ENCODE measurements around the gene SLC25A51. TPM values are rescaled to one million over a fixed set of nuclear protein-coding genes. Genes with fewer than 3 reads are reported as not detected.

Gene SLC25A51
- total and polyA plus RNA-seq, 4 donors, result 6.2 to 30.1 (median 17.3) TPM

DNA sequence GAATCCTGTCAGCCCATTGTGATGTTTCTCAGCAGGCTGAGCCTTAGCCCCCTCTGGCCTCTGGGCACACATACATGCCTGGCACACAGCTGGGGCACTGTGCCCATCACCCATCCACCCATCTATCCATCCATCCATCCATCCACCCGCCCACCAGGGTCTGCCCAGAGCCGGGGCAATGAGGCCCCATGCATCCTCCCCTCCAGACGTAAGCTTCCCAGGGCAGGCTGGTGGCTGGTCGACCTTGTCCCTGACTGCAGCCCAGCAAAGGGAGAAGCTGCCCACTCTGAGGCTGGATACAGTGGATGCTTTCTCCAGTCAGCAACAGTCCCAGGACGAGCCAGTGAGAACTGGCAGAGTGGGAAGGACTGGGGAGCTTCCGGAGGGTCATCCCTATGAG is 21.1 kb upstream of the SLC25A51 start:
- no peak overlapping the region for H3K27ac ChIP-seq (ENCODE audit: low read depth in 1 of 2, low read length in 1 of 2)
- 86 to 91% methylated on average over 6 of the region's 6 CpGs for WGBS, 2 donors
- H3K27me3 ChIP-seq (ENCODE audit: control insufficient read depth in 3 of 3, insufficient read depth in 3 of 3, low read length in 2 of 3), result no peaks in the 10 kb centered on the region
- no peak overlapping the region for H3K9ac ChIP-seq (ENCODE audit: insufficient read depth in 1 of 2, low read length in 2 of 2)
- TF ChIP-seq, protein P1, sequence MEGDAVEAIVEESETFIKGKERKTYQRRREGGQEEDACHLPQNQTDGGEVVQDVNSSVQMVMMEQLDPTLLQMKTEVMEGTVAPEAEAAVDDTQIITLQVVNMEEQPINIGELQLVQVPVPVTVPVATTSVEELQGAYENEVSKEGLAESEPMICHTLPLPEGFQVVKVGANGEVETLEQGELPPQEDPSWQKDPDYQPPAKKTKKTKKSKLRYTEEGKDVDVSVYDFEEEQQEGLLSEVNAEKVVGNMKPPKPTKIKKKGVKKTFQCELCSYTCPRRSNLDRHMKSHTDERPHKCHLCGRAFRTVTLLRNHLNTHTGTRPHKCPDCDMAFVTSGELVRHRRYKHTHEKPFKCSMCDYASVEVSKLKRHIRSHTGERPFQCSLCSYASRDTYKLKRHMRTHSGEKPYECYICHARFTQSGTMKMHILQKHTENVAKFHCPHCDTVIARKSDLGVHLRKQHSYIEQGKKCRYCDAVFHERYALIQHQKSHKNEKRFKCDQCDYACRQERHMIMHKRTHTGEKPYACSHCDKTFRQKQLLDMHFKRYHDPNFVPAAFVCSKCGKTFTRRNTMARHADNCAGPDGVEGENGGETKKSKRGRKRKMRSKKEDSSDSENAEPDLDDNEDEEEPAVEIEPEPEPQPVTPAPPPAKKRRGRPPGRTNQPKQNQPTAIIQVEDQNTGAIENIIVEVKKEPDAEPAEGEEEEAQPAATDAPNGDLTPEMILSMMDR (IDR thresholded peaks at IDR 0.05; ENCODE audit: control extremely low read depth, extremely low read depth), result no peak
- no peak overlapping the region for H3K4me3 ChIP-seq
- H3K4me1 ChIP-seq (ENCODE audit: control insufficient read depth in 5 of 5, insufficient read depth in 5 of 5, low read length in 5 of 5), result peaks cover 0 to 36% (median 18%) of the 10 kb centered on the region in 5 donors
- ATAC-seq (ENCODE audit: insufficient read depth, low FRiP score) (no peak), DNase-seq (no peak)
- no peaks in the 10 kb centered on the region for H3K9me3 ChIP-seq (ENCODE audit: control insufficient read depth in 4 of 4, insufficient read depth in 3 of 4, low read length in 3 of 4)
- no peaks in the 10 kb centered on the region for H3K36me3 ChIP-seq (ENCODE audit: control insufficient read depth in 4 of 4, insufficient read depth in 4 of 4, low read length in 4 of 4)

DNA sequence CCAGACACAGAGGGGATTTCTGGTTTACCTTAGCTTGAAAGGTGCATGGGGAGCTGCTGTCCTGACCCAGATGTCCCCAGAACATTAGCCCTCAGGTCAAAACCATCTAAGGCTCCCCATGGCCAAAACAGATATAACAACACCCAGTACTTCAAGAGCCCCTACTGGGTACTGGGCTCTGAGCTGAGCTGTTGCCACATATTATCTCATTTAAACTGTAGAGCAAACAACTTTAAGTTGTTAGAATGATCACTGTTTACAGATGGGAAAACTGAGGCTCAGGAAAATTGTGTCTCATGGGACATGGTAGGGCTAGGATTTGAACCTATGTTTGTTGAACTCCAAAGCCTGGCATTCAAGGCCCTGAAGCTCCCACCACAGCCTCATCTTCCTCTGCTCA is 20.6 kb upstream of the SLC25A51 start:
- ATAC-seq (ENCODE audit: insufficient read depth, low FRiP score), result no peak

DNA sequence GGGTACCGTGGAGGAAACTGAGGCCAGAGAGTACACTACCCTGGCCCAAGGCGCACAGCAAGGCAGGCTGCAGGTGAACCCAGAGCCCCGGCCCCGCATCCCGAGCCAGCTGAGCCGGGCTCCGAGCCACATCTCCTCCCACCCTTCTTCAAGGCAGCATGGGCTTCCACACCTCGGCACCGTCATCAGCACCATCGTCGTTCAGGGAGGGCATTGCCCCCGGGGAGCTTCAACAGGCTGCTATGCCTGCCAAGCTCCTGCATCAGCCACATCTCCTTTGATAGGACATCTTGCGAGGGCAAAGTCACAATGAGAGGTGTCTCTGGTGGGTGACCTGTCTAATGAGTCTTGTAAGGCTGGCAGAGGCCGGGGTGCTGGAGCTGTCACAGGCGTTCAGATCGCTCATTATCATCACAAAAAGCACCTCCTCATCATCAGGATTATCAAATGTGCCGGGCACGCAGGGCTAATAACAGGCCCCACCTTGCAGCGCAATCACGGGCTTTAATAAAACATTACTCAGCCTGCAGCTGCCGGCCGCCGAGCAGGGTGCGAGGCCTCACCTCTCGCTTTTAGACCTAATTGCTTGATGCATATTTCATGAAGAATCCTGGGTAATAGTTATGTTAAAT is 20.0 kb upstream of the SLC25A51 start:
- H3K4me1 ChIP-seq (ENCODE audit: control insufficient read depth in 5 of 5, insufficient read depth in 5 of 5, low read length in 5 of 5), result peaks cover 0 to 46% (median 18%) of the 10 kb centered on the region in 5 donors
- DNase-seq (no peak), ATAC-seq (ENCODE audit: insufficient read depth, low FRiP score) (no peak)
- H3K4me3 ChIP-seq, result no peak overlapping the region
- no peaks in the 10 kb centered on the region for H3K9me3 ChIP-seq (ENCODE audit: control insufficient read depth in 4 of 4, insufficient read depth in 3 of 4, low read length in 3 of 4)
- TF ChIP-seq, protein P1 (IDR thresholded peaks at IDR 0.05; ENCODE audit: control extremely low read depth, extremely low read depth), result no peak
- no peak overlapping the region for H3K27ac ChIP-seq (ENCODE audit: low read depth in 1 of 2, low read length in 1 of 2)
- 96% methylated on average over 25 of the region's 25 CpGs for WGBS, 2 donors
- peaks cover 0 to 2% (median 0%) of the 10 kb centered on the region in 4 donors for H3K36me3 ChIP-seq (ENCODE audit: control insufficient read depth in 4 of 4, insufficient read depth in 4 of 4, low read length in 4 of 4)
- no peak overlapping the region for H3K9ac ChIP-seq (ENCODE audit: insufficient read depth in 1 of 2, low read length in 2 of 2)
- no peaks in the 10 kb centered on the region for H3K27me3 ChIP-seq (ENCODE audit: control insufficient read depth in 3 of 3, insufficient read depth in 3 of 3, low read length in 2 of 3)

More for the DNA sequence above, 20.6 kb upstream of the SLC25A51 start:
- Histone ChIP-seq H3K9ac (ENCODE audit: insufficient read depth in 1 of 2, low read length in 2 of 2) (no peak overlapping the region), H3K36me3 (ENCODE audit: control insufficient read depth in 4 of 4, insufficient read depth in 4 of 4, low read length in 4 of 4) (peaks cover 0 to 1% (median 0%) of the 10 kb centered on the region in 4 donors), H3K27me3 (ENCODE audit: control insufficient read depth in 3 of 3, insufficient read depth in 3 of 3, low read length in 2 of 3) (no peaks in the 10 kb centered on the region), H3K9me3 (ENCODE audit: control insufficient read depth in 4 of 4, insufficient read depth in 3 of 4, low read length in 3 of 4) (no peaks in the 10 kb centered on the region), H3K27ac (ENCODE audit: low read depth in 1 of 2, low read length in 1 of 2) (no peak overlapping the region), H3K4me1 (ENCODE audit: control insufficient read depth in 5 of 5, insufficient read depth in 5 of 5, low read length in 5 of 5) (peaks cover 0 to 41% (median 18%) of the 10 kb centered on the region in 5 donors), H3K4me3 (no peak overlapping the region)
- TF ChIP-seq, protein P1 (IDR thresholded peaks at IDR 0.05; ENCODE audit: control extremely low read depth, extremely low read depth), result no peak
- no peak for DNase-seq

Measured in lung (tissue), 12 donors.